Activated T-cell treated with anti-CD3 and anti-CD28 coated beads for 1 hour (primary cell): Measurements from ENCODE around the gene CRAMP1.

Experiments used
- DNase-seq: peaks from one replicate; pipeline ENCODE4 v3.0.0-alpha.2; 2020; ENCODE audit warnings: low read depth

CRAMP1 gene

GRCh38 chr16:1601489-1601888 lies 10.7 kb upstream of the CRAMP1 start:
- no peak for DNase-seq

- DNase-seq = no peak
Observed at GRCh38 chr16:1602285-1602684, 9.9 kb upstream of the CRAMP1 start.

GRCh38 chr16:1606774-1607173 lies 5.4 kb upstream of the CRAMP1 start:
- no peak for DNase-seq

GRCh38 chr16:1607971-1608370 lies 4.2 kb upstream of the CRAMP1 start:
- no peak for DNase-seq

GRCh38 chr16:1610071-1610898 lies 1.9 kb upstream of the CRAMP1 start:
- peak; percentile 88 for DNase-seq

GRCh38 chr16:1610899-1611632 lies 1.1 kb upstream of the CRAMP1 start:
- no peak for DNase-seq

GRCh38 chr16:1613211-1613622 lies 1.1 kb downstream of the CRAMP1 start:
- no peak for DNase-seq

GRCh38 chr16:1613728-1614455 lies 1.7 kb downstream of the CRAMP1 start:
- DNase-seq = no peak

- no peak for DNase-seq
Observed at GRCh38 chr16:1614456-1615102, 2.4 kb downstream of the CRAMP1 start.

GRCh38 chr16:1615761-1616160 lies 3.6 kb downstream of the CRAMP1 start:
- DNase-seq = no peak

GRCh38 chr16:1619976-1620375 lies 7.8 kb downstream of the CRAMP1 start:
- no peak for DNase-seq

- no peak for DNase-seq
Observed at GRCh38 chr16:1620391-1620790, 8.2 kb downstream of the CRAMP1 start.

GRCh38 chr16:1621851-1622250 lies 9.7 kb downstream of the CRAMP1 start:
- no peak for DNase-seq

- DNase-seq = no peak
Observed at GRCh38 chr16:1626327-1626726, 14.2 kb downstream of the CRAMP1 start.

GRCh38 chr16:1626776-1627175 lies 14.6 kb downstream of the CRAMP1 start:
- no peak for DNase-seq

- no peak for DNase-seq
Observed at GRCh38 chr16:1630450-1631213, 18.5 kb downstream of the CRAMP1 start.

- DNase-seq = no peak
Observed at GRCh38 chr16:1631230-1631629, 19.1 kb downstream of the CRAMP1 start.

- DNase-seq = no peak
Observed at GRCh38 chr16:1631931-1632637, 19.9 kb downstream of the CRAMP1 start.

GRCh38 chr16:1632638-1632970 lies 20.4 kb downstream of the CRAMP1 start:
- DNase-seq = no peak

GRCh38 chr16:1633310-1633709 lies 21.1 kb downstream of the CRAMP1 start:
- no peak for DNase-seq

GRCh38 chr16:1634541-1634940 lies 22.4 kb downstream of the CRAMP1 start:
- DNase-seq = no peak
